ENCODE measurements around the gene ADTRP.
"Not testable (repeated sequence)": the region's sequence is repeated elsewhere in the genome, so short reads cannot be mapped to it uniquely, and the experiment has no call there.

ADTRP gene

GRCh38 chr6:11682561-11682975, 96.0 kb downstream of the ADTRP start:
- Histone ChIP-seq H3K27ac (no peak overlapping the region), H3K4me1 (ENCODE audit: control insufficient read depth in 1 of 2, insufficient read depth in 1 of 2, low read depth in 1 of 2, low read length in 1 of 2) (peaks cover 4 to 6% of the 10 kb centered on the region in 2 experiments), H3K36me3 (no peaks in the 10 kb centered on the region), H3K4me3 (ENCODE audit: low read depth in 1 of 2, low read length in 1 of 2) (no peak overlapping the region), H3K27me3 (no peaks in the 10 kb centered on the region), H3K9me3 (no peaks in the 10 kb centered on the region)
- no peak for TF ChIP-seq CTCF (IDR thresholded peaks at IDR 0.05)

- Histone ChIP-seq H3K27me3 (no peaks in the 10 kb centered on the region), H3K27ac (no peak overlapping the region), H3K9me3 (no peaks in the 10 kb centered on the region), H3K4me3 (ENCODE audit: low read depth in 1 of 2, low read length in 1 of 2) (no peak overlapping the region), H3K4me1 (ENCODE audit: control insufficient read depth in 1 of 2, insufficient read depth in 1 of 2, low read depth in 1 of 2, low read length in 1 of 2) (peaks cover 4 to 6% of the 10 kb centered on the region in 2 experiments), H3K36me3 (no peaks in the 10 kb centered on the region)
- TF ChIP-seq CTCF (IDR thresholded peaks at IDR 0.05), result no peak
These were observed 96.8 kb downstream of the ADTRP start for GRCh38 chr6:11681770-11682169.

GRCh38 chr6:11681357-11681756, 97.2 kb downstream of the ADTRP start:
- H3K27ac ChIP-seq, result no peak overlapping the region
- H3K4me1 ChIP-seq (ENCODE audit: control insufficient read depth in 1 of 2, insufficient read depth in 1 of 2, low read depth in 1 of 2, low read length in 1 of 2), result peaks cover 4 to 6% of the 10 kb centered on the region in 2 experiments
- no peaks in the 10 kb centered on the region for H3K36me3 ChIP-seq
- no peaks in the 10 kb centered on the region for H3K27me3 ChIP-seq
- H3K4me3 ChIP-seq (ENCODE audit: low read depth in 1 of 2, low read length in 1 of 2), result no peak overlapping the region
- TF ChIP-seq CTCF (IDR thresholded peaks at IDR 0.05), result no peak
- H3K9me3 ChIP-seq, result no peaks in the 10 kb centered on the region

GRCh38 chr6:11680479-11680878, 98.1 kb downstream of the ADTRP start:
- not testable (repeated sequence) for H3K9me3 ChIP-seq; H3K27me3 ChIP-seq; H3K27ac ChIP-seq; H3K4me3 ChIP-seq (ENCODE audit: low read depth in 1 of 2, low read length in 1 of 2); H3K4me1 ChIP-seq (ENCODE audit: control insufficient read depth in 1 of 2, insufficient read depth in 1 of 2, low read depth in 1 of 2, low read length in 1 of 2); H3K36me3 ChIP-seq

- Histone ChIP-seq H3K27ac (no peak overlapping the region), H3K4me1 (ENCODE audit: control insufficient read depth in 1 of 2, insufficient read depth in 1 of 2, low read depth in 1 of 2, low read length in 1 of 2) (peaks cover 3 to 4% of the 10 kb centered on the region in 2 experiments), H3K9me3 (no peaks in the 10 kb centered on the region), H3K4me3 (ENCODE audit: low read depth in 1 of 2, low read length in 1 of 2) (no peak overlapping the region), H3K27me3 (no peaks in the 10 kb centered on the region), H3K36me3 (no peaks in the 10 kb centered on the region)
- TF ChIP-seq CTCF (IDR thresholded peaks at IDR 0.05), result no peak
These were observed 99.5 kb downstream of the ADTRP start for GRCh38 chr6:11679099-11679498.

- Histone ChIP-seq H3K27ac (no peak overlapping the region), H3K4me1 (ENCODE audit: control insufficient read depth in 1 of 2, insufficient read depth in 1 of 2, low read depth in 1 of 2, low read length in 1 of 2) (no peaks in the 10 kb centered on the region), H3K4me3 (ENCODE audit: low read depth in 1 of 2, low read length in 1 of 2) (no peak overlapping the region), H3K27me3 (no peaks in the 10 kb centered on the region), H3K9me3 (no peaks in the 10 kb centered on the region), H3K36me3 (no peaks in the 10 kb centered on the region)
- no peak for TF ChIP-seq CTCF (IDR thresholded peaks at IDR 0.05)
These were observed 103.0 kb downstream of the ADTRP start for GRCh38 chr6:11675601-11676000.

Measured in neutrophil (primary cell).